Endothelial cell of umbilical vein (primary cell): Measurements from ENCODE around the gene ITGAE.

Experiments
- CTCF ChIP-seq, 2 donors: IDR thresholded peaks; 1 replicate in 1 of 2; 2 replicates in 1 of 2; pipeline ENCODE4 v1.5.1; 2011; ENCODE audit warnings: low read length in 2 of 2, mild to moderate bottlenecking in 2 of 2, moderate library complexity in 2 of 2, control low read depth in 1 of 2, inconsistent platforms in 1 of 2, low read depth in 1 of 2; ENCODE audit not compliant: insufficient read depth in 1 of 2; ENCODE audit errors: extremely low read depth in 1 of 2
- EZH2 ChIP-seq: IDR thresholded peaks from 2 replicates; pipeline ENCODE4 v1.6.1; 2012; ENCODE audit warnings: borderline replicate concordance, low read depth, mild to moderate bottlenecking, moderate library complexity, low read length, inconsistent platforms; ENCODE audit not compliant: severe bottlenecking
- FOS ChIP-seq: IDR thresholded peaks from 2 replicates; pipeline ENCODE4 v1.6.1; 2011; ENCODE audit warnings: mild to moderate bottlenecking, low read length, moderate library complexity, borderline replicate concordance; ENCODE audit not compliant: insufficient read depth
- GATA2 ChIP-seq: IDR thresholded peaks from 2 replicates; pipeline ENCODE4 v1.7.0; 2011; ENCODE audit warnings: low read depth, mild to moderate bottlenecking, moderate library complexity, mixed read lengths, low read length; ENCODE audit not compliant: insufficient read length, insufficient read depth
- JUN ChIP-seq: IDR thresholded peaks from 2 replicates; pipeline ENCODE4 v1.6.1; 2011; ENCODE audit warnings: borderline replicate concordance, low read depth; ENCODE audit not compliant: insufficient read length, insufficient read depth
- MAX ChIP-seq: IDR thresholded peaks from 2 replicates; pipeline ENCODE4 v1.6.1; 2011; ENCODE audit not compliant: insufficient read depth, insufficient read length
- MYC ChIP-seq: IDR thresholded peaks from one replicate; pipeline ENCODE4 v1.6.1; 2011; ENCODE audit warnings: mild to moderate bottlenecking, low read depth, low read length
- POLR2A ChIP-seq: IDR thresholded peaks from 2 replicates; pipeline ENCODE4 v1.6.1; 2012; ENCODE audit warnings: low read depth, mild to moderate bottlenecking, control low read depth, low read length
- POLR2AphosphoS5 ChIP-seq: IDR thresholded peaks from 2 replicates; pipeline ENCODE4 v1.6.1; 2012; ENCODE audit warnings: low read depth, mild to moderate bottlenecking, control low read depth, low read length, moderate library complexity; ENCODE audit not compliant: insufficient read depth

GRCh38 chr17:3699951-3700350 lies 101.0 kb downstream of the ITGAE start:
- TF ChIP-seq CTCF (IDR thresholded peaks at IDR 0.05; ENCODE audit: extremely low read depth in 1 of 2, insufficient read depth in 1 of 2, low read depth in 1 of 2, low read length in 2 of 2): no peak
- no peak for TF ChIP-seq JUN
- TF ChIP-seq MAX: no peak
- TF ChIP-seq POLR2AphosphoS5: no peak
- no peak for TF ChIP-seq EZH2
- no peak for TF ChIP-seq POLR2A
- no peak for TF ChIP-seq MYC
- no peak for TF ChIP-seq FOS
- no peak for TF ChIP-seq GATA2
